IMR-90 (cell line): Measurements from ENCODE around the gene MYL11. TPM values are rescaled to one million over a fixed set of nuclear protein-coding genes. Genes with fewer than 3 reads are reported as not detected.
A peak's percentile ranks its signal among the peaks of the same experiment; 100 is the strongest.

ENCODE experiments used
- ATAC-seq: fragments of 200-7000 bp; cut with Tn5 transposase; 2 replicates; pipeline ENCODE4 v1.9.1; 2020; ENCODE audit warnings: low read depth, mild to moderate bottlenecking, moderate library complexity
- BruUV-seq: library from RNA; stranded (reverse); fragments of 400-500 nt; replicated peaks from 2 replicates; lab custom pipeline; 2021; lab: Mats Ljungman, UMichigan
- CTCF ChIA-PET: fragments of 300-600 bp; formaldehyde crosslinking; extraction: SDS; loops from one replicate; lab custom pipeline; 2021; ENCODE audit warnings: antibody characterized with exemption; lab: Yijun Ruan, JAX
- POLR2A ChIA-PET: fragments of 300-600 bp; sonication (Branson Sonifier 250); formaldehyde crosslinking; loops from one replicate; lab custom pipeline; 2022; ENCODE audit warnings: antibody characterized with exemption; ENCODE audit not compliant: unreplicated experiment; lab: Charles Lee
- DNase-seq: peaks from one replicate; pipeline ENCODE4 v3.0.0; 2013
- H2AFZ ChIP-seq: replicated peaks from 2 replicates; pipeline ENCODE3; 2013; ENCODE audit warnings: low read length, mild to moderate bottlenecking; ENCODE audit not compliant: poor library complexity
- H2AK5ac ChIP-seq: 2 replicates; pipeline ENCODE4 v1.6.1; 2013; ENCODE audit warnings: low read depth, low read length, inconsistent platforms
- H2AK9ac ChIP-seq: replicated peaks from 2 replicates; pipeline ENCODE3; 2013; ENCODE audit warnings: mild to moderate bottlenecking, low read depth, low read length, moderate library complexity; ENCODE audit not compliant: poor library complexity
- H2BK120ac ChIP-seq: 2 replicates; pipeline ENCODE4 v1.6.1; 2013; ENCODE audit warnings: low read depth, low read length, inconsistent platforms
- H2BK15ac ChIP-seq: 3 replicates; pipeline ENCODE4 v1.6.1; 2013; ENCODE audit warnings: low read depth, low read length, inconsistent platforms
- H2BK20ac ChIP-seq: 2 replicates; pipeline ENCODE4 v1.6.1; 2013; ENCODE audit warnings: low read depth, mild to moderate bottlenecking, inconsistent platforms, low read length, moderate library complexity
- H2BK5ac ChIP-seq: 2 replicates; pipeline ENCODE4 v1.6.1; 2013; ENCODE audit warnings: mild to moderate bottlenecking, low read depth, low read length, inconsistent platforms; ENCODE audit not compliant: poor library complexity, severe bottlenecking
- H3K14ac ChIP-seq: replicated peaks from 2 replicates; pipeline ENCODE4 v1.6.1; 2013; ENCODE audit warnings: low read depth, low read length, inconsistent platforms
- H3K18ac ChIP-seq: 2 replicates; pipeline ENCODE4 v1.6.1; 2013; ENCODE audit warnings: low read depth, low read length, control low read depth
- H3K23ac ChIP-seq: 2 replicates; pipeline ENCODE4 v1.6.1; 2013; ENCODE audit warnings: low read depth, low read length, inconsistent platforms
- H3K27ac ChIP-seq: 2 replicates; pipeline ENCODE4 v1.5.1; 2013; ENCODE audit warnings: mild to moderate bottlenecking, control low read depth, low read length; ENCODE audit not compliant: insufficient read depth
- H3K27me3 ChIP-seq: 2 replicates; pipeline ENCODE4 v1.6.1; 2013; ENCODE audit warnings: low read length; ENCODE audit not compliant: control insufficient read depth, insufficient read depth
- H3K36me3 ChIP-seq: 2 replicates; pipeline ENCODE4 v1.6.1; 2013; ENCODE audit warnings: low read length, mixed read lengths; ENCODE audit not compliant: control insufficient read depth, insufficient read depth
- H3K4ac ChIP-seq: 2 replicates; pipeline ENCODE4 v1.6.1; 2013; ENCODE audit warnings: low read depth, low read length, inconsistent platforms
- H3K4me1 ChIP-seq: 2 replicates; pipeline ENCODE4 v1.6.1; 2013; ENCODE audit warnings: low read length, mixed read lengths; ENCODE audit not compliant: control insufficient read depth, insufficient read depth
- H3K4me2 ChIP-seq: 2 replicates; pipeline ENCODE4 v1.6.1; 2013; ENCODE audit warnings: low read depth, mild to moderate bottlenecking, control low read depth, low read length, moderate library complexity
- H3K4me3 ChIP-seq: 2 replicates; pipeline ENCODE4 v1.5.1; 2013; ENCODE audit warnings: low read depth, mild to moderate bottlenecking, control low read depth, low read length, moderate library complexity; ENCODE audit not compliant: insufficient read depth
- H3K56ac ChIP-seq: 2 replicates; pipeline ENCODE4 v1.6.1; 2013; ENCODE audit warnings: low read length, inconsistent platforms; ENCODE audit not compliant: insufficient read depth; ENCODE audit errors: extremely low read depth
- H3K79me1 ChIP-seq, 2 experiments: 2 replicates each; pipeline ENCODE4 v1.6.1; 2013; ENCODE audit warnings: low read length in 2 of 2, inconsistent platforms in 1 of 2, low read depth in 1 of 2
- H3K9ac ChIP-seq: 2 replicates; pipeline ENCODE4 v1.6.1; 2013; ENCODE audit warnings: low read depth, low read length, control low read depth
- H3K9me1 ChIP-seq: 2 replicates; pipeline ENCODE4 v1.6.1; 2013; ENCODE audit warnings: low read length, inconsistent platforms; ENCODE audit not compliant: insufficient read depth
- H3K9me3 ChIP-seq: 2 replicates; pipeline ENCODE4 v1.6.1; 2013; ENCODE audit warnings: low read length; ENCODE audit not compliant: control insufficient read depth, insufficient read depth
- H4K20me1 ChIP-seq: 2 replicates; pipeline ENCODE4 v1.6.1; 2013; ENCODE audit warnings: low read length, inconsistent platforms; ENCODE audit not compliant: insufficient read depth
- H4K5ac ChIP-seq: 2 replicates; pipeline ENCODE4 v1.6.1; 2013; ENCODE audit warnings: mild to moderate bottlenecking, low read depth, low read length, control low read depth
- H4K8ac ChIP-seq, 2 experiments: 2 replicates each; pipeline ENCODE4 v1.6.1; 2013; ENCODE audit warnings: low read depth in 2 of 2, low read length in 2 of 2, control low read depth in 1 of 2, inconsistent platforms in 1 of 2
- H4K91ac ChIP-seq: 2 replicates; pipeline ENCODE4 v1.6.1; 2013; ENCODE audit warnings: low read depth, low read length, inconsistent platforms; ENCODE audit not compliant: insufficient read depth
- BHLHE40 ChIP-seq: fragments of 150-350 bp; IDR thresholded peaks from 2 replicates; pipeline ENCODE4 v1.6.1; 2016; ENCODE audit warnings: mild to moderate bottlenecking, low read depth, low read length
- CEBPB ChIP-seq: IDR thresholded peaks from 2 replicates; pipeline ENCODE4 v1.6.1; 2012; ENCODE audit warnings: low read depth, low read length, improper control_type of control experiment
- CHD1 ChIP-seq: IDR thresholded peaks from 2 replicates; pipeline ENCODE4 v1.6.1; 2012; ENCODE audit warnings: low read depth, low read length, improper control_type of control experiment
- CTCF ChIP-seq: conservative IDR thresholded peaks from 2 replicates; pipeline ENCODE4 v1.5.1; 2012; ENCODE audit warnings: mild to moderate bottlenecking, low read depth, low read length, improper control_type of control experiment
- ELK1 ChIP-seq: fragments of 150-350 bp; IDR thresholded peaks from 2 replicates; pipeline ENCODE4 v1.6.1; 2016; ENCODE audit warnings: low read depth, mild to moderate bottlenecking, low read length, moderate library complexity, borderline replicate concordance
- MAFK ChIP-seq: IDR thresholded peaks from 2 replicates; pipeline ENCODE4 v1.6.1; 2012; ENCODE audit warnings: low read depth, low read length, improper control_type of control experiment
- MAZ ChIP-seq: IDR thresholded peaks from 2 replicates; pipeline ENCODE4 v1.6.1; 2012; ENCODE audit warnings: low read depth, mild to moderate bottlenecking, low read length, improper control_type of control experiment, moderate library complexity, borderline replicate concordance
- MXI1 ChIP-seq: IDR thresholded peaks from 2 replicates; pipeline ENCODE4 v1.6.1; 2012; ENCODE audit warnings: low read depth, mild to moderate bottlenecking, low read length, moderate library complexity, borderline replicate concordance
- NFE2L2 ChIP-seq: fragments of 150-350 bp; IDR thresholded peaks from 2 replicates; pipeline ENCODE4 v1.6.1; 2016; ENCODE audit warnings: low read depth, mild to moderate bottlenecking, low read length
- POLR2A ChIP-seq: IDR thresholded peaks from 2 replicates; pipeline ENCODE4 v1.6.1; 2012; ENCODE audit warnings: mild to moderate bottlenecking, low read depth, low read length
- RAD21 ChIP-seq: IDR thresholded peaks from 2 replicates; pipeline ENCODE4 v1.6.1; 2012; ENCODE audit warnings: low read length, improper control_type of control experiment
- RCOR1 ChIP-seq: IDR thresholded peaks from 2 replicates; pipeline ENCODE4 v1.6.1; 2012; ENCODE audit warnings: mild to moderate bottlenecking, low read length, improper control_type of control experiment; ENCODE audit not compliant: insufficient replicate concordance
- RFX5 ChIP-seq: IDR thresholded peaks from 2 replicates; pipeline ENCODE4 v1.8.0; 2012; ENCODE audit warnings: low read depth, mild to moderate bottlenecking, low read length, moderate library complexity
- SMC3 ChIP-seq: fragments of 150-350 bp; IDR thresholded peaks from 2 replicates; pipeline ENCODE4 v1.6.1; 2016; ENCODE audit warnings: low read depth, mild to moderate bottlenecking, antibody characterized with exemption, low read length, moderate library complexity
- USF2 ChIP-seq: fragments of 150-350 bp; IDR thresholded peaks from 2 replicates; pipeline ENCODE4 v1.6.1; 2017; ENCODE audit warnings: mild to moderate bottlenecking, antibody characterized with exemption, low read length, low read depth
- WGBS, 2 experiments: methylation state at CpG; one replicate each; pipeline versions ENCODE4 v1.1.5 to v1.1.7; 2013; ENCODE audit warnings: missing lambda C conversion rate in 2 of 2; ENCODE audit not compliant: insufficient read length in 1 of 2; ENCODE audit errors: extremely low coverage in 2 of 2; 5-methylcytosine and 5-hydroxymethylcytosine counted together
- dilution Hi-C: fragments of 300-500 bp; cut with HindIII; formaldehyde crosslinking; loops from one replicate; pipeline ENCODE4 v1.14.3; 2018; ENCODE audit warnings: low sequenced_read_pairs; ENCODE audit not compliant: unreplicated experiment
- in situ Hi-C: fragments of 300-500 bp; cut with MboI; formaldehyde crosslinking; loops from 3 replicates; pipeline ENCODE4 v1.14.3; 2019; ENCODE audit warnings: low sequenced_read_pairs, inconsistent platforms, mixed read lengths
- intact Hi-C: fragments of 100-400 bp; cut with micrococcal nuclease; formaldehyde crosslinking; loops from 2 replicates; pipeline ENCODE4 v1.10.0; 2022
- polyA plus RNA-seq, 3 experiments: library from polyadenylated mRNA; depleted of rRNA; stranded (reverse); fragments of >200 nt; gene quantifications; 2 replicates each; pipeline ENCODE4 v1.2.3, GENCODE V29; 2012; ENCODE audit warnings: low replicate concordance in 1 of 3
- total RNA-seq: library from RNA; depleted of rRNA; stranded (reverse); fragments of >200 nt; gene quantifications from 2 replicates; pipeline ENCODE4 v1.2.3, GENCODE V29; 2012

Gene MYL11
- total and polyA plus RNA-seq, 2 of the 4 experiments (the other 2 are of a cell fraction) = 1.1 TPM; not detected in 1

- Histone ChIP-seq H4K91ac (no peak overlapping the region), H3K14ac (no peak overlapping the region), H3K36me3 (peaks cover 12% of the 10 kb centered on the region; the same call in 1 of the 2 replicates), H2BK15ac (no peak overlapping the region), H3K27me3 (no peaks in the 10 kb centered on the region), H2BK5ac (no peak overlapping the region), H2BK20ac (no peak overlapping the region), H3K4ac (0 out of 2 replicates have a peak overlapping the region, but pooled peaks have one; percentile 5), H4K5ac (no peak overlapping the region), H2AFZ (no peak overlapping the region), H2BK120ac (no peak overlapping the region), H3K9me1 (peaks cover 7% of the 10 kb centered on the region), H3K79me1 (peaks cover 0 to 28% of the 10 kb centered on the region in 2 experiments; a peak in 3 of 4 replicates), H3K4me2 (no peak overlapping the region), H3K23ac (no peak overlapping the region), H2AK9ac (no peak overlapping the region), H3K27ac (no peak overlapping the region), H3K4me3 (no peak overlapping the region), H3K56ac (no peak overlapping the region), H3K9ac (no peak overlapping the region), H4K20me1 (no peaks in the 10 kb centered on the region), H4K8ac (peak overlapping the region in 1 of 2 experiments; percentile 17; a peak in 1 of 4 replicates), H3K9me3 (no peaks in the 10 kb centered on the region), H2AK5ac (no peak overlapping the region), H3K4me1 (peaks cover 7% of the 10 kb centered on the region), H3K18ac (no peak overlapping the region)
- in situ Hi-C loops (loop anchor here (10.0 to 25.0 kb wide), 2 partner anchors 215 to 327 kb away; partner anchors contain the start of genes BOLA2B, CORO1A, PPP4C and SLX1A), dilution Hi-C loops (no loop called here), intact Hi-C loops (loop anchor here (10.0 kb wide), 1 partner anchor 307 kb away; the partner anchor contains the start of genes TBX6 and YPEL3)
- no peak for TF ChIP-seq BHLHE40
- TF ChIP-seq RFX5 = no peak
- no peak for TF ChIP-seq RCOR1
- TF ChIP-seq MXI1 = no peak
- TF ChIP-seq NFE2L2 = no peak
- no peak for TF ChIP-seq RAD21
- no peak for TF ChIP-seq SMC3
- no peak for TF ChIP-seq CEBPB
- TF ChIP-seq POLR2A = no peak
- TF ChIP-seq CHD1 = no peak
- no peak for TF ChIP-seq MAZ
- TF ChIP-seq USF2 = no peak
- TF ChIP-seq ELK1 = no peak
- TF ChIP-seq CTCF = no peak
- no peak for TF ChIP-seq MAFK
- DNase-seq = no peak
- no peak for ATAC-seq
- CTCF ChIA-PET = no interaction called here
- no TSS peak for BruUV-seq
- POLR2A ChIA-PET = no interaction called here
- 100% methylated on average over 1 of the region's 8 CpGs; no CpG with 5 or more reads in 1 of the 2 experiments for WGBS, 2 experiments
These were observed 27.3 kb downstream of the MYL11 start for GRCh38 chr16:30401768-30402425.
